Activated T-cell treated with anti-CD3 and anti-CD28 coated beads, Interleukin-2, amount 50 U/mL, for 24 hours (primary cell): ENCODE measurements around the gene ZFP36.
A peak's percentile ranks its signal among the peaks of the same experiment; 100 is the strongest.

Experiments
- DNase-seq: peaks from one replicate; pipeline ENCODE4 v3.0.0-alpha.2; 2020
- H3K27ac Mint-ChIP-seq: 2 replicates; pipeline ENCODE4 v1.8.0; 2020; ENCODE audit warnings: mild to moderate bottlenecking, mixed read lengths
- H3K27me3 Mint-ChIP-seq: 2 replicates; pipeline ENCODE4 v1.8.0; 2020; ENCODE audit warnings: mixed read lengths
- H3K36me3 Mint-ChIP-seq: 2 replicates; pipeline ENCODE4 v1.8.0; 2020; ENCODE audit warnings: low read depth, mixed read lengths
- H3K4me1 Mint-ChIP-seq: 2 replicates; pipeline ENCODE4 v1.8.0; 2020; ENCODE audit warnings: low read depth, mixed read lengths
- H3K4me3 Mint-ChIP-seq: 2 replicates; pipeline ENCODE4 v1.8.0; 2020; ENCODE audit warnings: mild to moderate bottlenecking, moderate library complexity, mixed read lengths
- H3K9me3 Mint-ChIP-seq: 2 replicates; pipeline ENCODE4 v1.8.0; 2020; ENCODE audit warnings: mixed read lengths

The ZFP36 gene

DNA sequence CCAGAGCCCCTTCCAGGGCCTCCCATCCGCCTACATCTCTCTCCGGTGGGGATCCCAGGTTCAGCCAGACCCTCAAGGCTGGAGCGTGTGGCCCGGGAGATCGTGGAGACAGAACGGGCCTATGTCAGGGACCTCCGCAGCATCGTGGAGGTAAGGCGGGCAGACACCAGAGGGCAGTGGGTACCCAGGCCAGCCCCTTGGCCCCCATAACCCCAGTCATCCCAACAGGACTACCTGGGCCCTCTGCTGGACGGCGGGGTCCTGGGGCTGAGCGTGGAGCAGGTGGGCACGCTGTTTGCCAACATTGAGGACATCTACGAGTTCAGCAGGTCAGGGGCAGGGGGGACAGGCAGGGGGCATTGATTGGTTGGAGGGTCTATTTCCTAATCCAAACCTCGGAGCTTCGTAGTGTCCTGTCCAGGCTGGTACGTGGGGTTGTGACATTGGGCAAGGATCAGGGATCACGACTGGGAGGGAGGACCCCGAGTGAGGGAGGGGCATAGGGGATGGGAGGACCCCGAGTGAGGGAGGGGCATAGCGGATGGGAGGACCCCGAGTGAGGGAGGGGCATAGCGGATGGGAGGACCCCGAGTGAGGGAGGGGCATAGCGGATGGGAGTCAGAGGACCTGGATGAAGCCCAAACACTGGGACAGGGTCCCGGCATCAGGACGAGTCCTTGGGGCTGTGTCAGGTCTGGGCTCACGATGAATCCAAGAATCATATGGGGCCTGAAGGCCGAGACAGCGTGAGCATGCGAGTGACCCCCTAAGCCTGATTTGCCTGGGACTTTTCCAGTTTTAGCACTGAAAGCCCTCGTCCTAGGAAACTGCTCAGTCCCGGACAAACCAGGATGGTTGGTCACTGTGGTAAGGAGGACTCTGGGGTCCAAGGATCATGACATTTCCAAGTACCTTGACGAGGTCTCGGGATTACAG is 8.7 kb downstream of the ZFP36 start:
- peaks cover 45% of the 10 kb centered on the region for H3K36me3 Mint-ChIP-seq
- peak overlapping the region; percentile 40 for H3K27ac Mint-ChIP-seq
- no peaks in the 10 kb centered on the region for H3K27me3 Mint-ChIP-seq
- no peaks in the 10 kb centered on the region for H3K9me3 Mint-ChIP-seq
- peaks cover 29% of the 10 kb centered on the region for H3K4me1 Mint-ChIP-seq
- no peak overlapping the region for H3K4me3 Mint-ChIP-seq
- DNase-seq: no peak

DNA sequence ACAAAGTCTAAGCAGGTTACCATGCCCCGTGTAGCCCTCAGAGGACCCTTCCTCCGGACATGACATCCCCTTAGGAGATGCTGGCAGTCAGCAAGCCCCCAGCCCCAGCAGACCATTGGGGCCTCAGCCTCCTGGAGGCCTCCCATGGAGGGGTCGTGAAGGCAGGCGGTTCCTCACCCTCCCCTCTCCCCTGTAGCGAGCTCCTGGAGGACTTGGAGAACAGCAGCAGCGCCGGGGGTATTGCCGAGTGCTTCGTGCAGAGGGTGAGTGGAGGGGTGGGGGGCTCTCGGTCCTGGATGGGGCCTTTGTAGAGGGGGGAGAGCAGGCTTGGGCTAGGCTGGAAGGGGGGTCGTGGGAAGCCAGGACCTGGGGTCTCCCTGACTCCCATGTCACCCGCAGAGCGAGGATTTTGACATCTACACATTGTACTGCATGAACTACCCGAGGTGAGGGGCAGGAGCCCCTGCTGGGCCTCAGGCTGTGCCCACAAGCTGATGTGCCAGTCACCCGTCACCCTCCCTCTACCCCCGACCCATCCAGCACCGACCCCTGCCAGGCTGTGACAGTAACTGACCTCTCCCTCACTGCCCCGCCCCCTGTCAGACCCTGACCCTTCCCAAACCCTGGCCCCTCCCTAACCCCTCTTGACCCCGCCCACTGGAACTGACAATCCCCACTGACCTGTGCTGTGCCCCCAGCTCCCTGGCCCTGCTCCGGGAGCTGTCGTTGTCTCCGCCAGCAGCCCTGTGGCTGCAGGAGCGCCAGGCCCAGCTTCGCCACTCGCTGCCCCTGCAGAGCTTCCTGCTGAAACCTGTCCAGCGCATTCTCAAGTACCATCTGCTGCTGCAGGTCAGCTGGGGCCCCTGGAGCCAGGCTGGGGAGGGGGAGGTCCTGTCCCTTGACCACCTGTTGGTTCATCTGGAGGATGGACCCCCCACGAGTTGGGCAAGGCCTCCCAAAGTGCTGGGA is 9.8 kb downstream of the ZFP36 start:
- Mint-ChIP-seq H3K27me3 (no peaks in the 10 kb centered on the region), H3K9me3 (no peaks in the 10 kb centered on the region), H3K4me1 (peaks cover 18% of the 10 kb centered on the region), H3K27ac (no peak overlapping the region), H3K36me3 (peaks cover 54% of the 10 kb centered on the region), H3K4me3 (no peak overlapping the region)
- no peak for DNase-seq

- H3K9me3 Mint-ChIP-seq: no peaks in the 10 kb centered on the region
- no peaks in the 10 kb centered on the region for H3K27me3 Mint-ChIP-seq
- no peak overlapping the region for H3K4me3 Mint-ChIP-seq
- H3K27ac Mint-ChIP-seq: peak overlapping the region; percentile 74
- H3K4me1 Mint-ChIP-seq: peaks cover 11% of the 10 kb centered on the region
- peaks cover 62% of the 10 kb centered on the region for H3K36me3 Mint-ChIP-seq
- no peak for DNase-seq
These were observed 11.0 kb downstream of the ZFP36 start for GRCh38 chr19:39417463-39418181.

DNA sequence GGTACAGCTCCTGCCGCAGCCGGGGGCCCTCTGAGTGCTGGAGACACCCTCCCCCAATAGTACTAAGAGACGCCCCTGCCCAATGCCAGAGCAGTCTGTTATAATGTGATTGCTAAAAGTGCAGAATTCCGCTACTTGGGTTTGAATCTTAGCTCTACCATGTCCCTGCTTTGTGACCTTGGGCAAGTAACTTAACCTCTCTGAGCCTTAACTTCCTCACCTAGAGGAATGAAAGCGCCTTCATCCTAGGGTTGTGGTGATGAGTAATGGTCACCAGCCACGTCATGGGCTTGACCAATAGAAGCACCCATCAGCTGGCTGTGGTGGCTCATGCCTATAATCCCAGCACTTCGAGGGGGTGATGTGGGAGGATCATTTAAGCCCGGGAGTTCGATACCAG is 12.4 kb downstream of the ZFP36 start:
- Mint-ChIP-seq H3K36me3 (peaks cover 65% of the 10 kb centered on the region), H3K4me3 (no peak overlapping the region), H3K27ac (no peak overlapping the region), H3K9me3 (no peaks in the 10 kb centered on the region), H3K27me3 (no peaks in the 10 kb centered on the region), H3K4me1 (peaks cover 7% of the 10 kb centered on the region)
- no peak for DNase-seq

DNA sequence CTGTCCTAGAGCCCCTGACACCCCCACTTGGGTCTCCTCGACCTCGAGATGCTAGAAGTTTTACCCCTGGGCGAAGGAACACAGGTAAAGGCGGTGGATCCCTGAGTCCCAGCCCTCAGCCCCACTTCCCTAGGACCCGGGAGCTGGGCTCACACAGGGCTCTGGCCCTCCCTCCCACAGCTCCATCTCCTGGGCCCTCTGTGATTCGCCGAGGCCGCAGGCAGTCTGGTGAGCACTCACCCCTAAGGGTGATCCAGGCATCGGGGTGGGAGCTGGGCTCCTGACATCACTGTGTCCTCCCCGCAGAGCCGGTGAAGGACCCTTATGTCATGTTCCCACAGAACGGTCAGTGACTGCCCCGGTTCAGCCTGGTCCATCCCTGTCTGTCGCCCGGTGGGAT is 14.1 kb downstream of the ZFP36 start:
- Mint-ChIP-seq H3K27me3 (no peaks in the 10 kb centered on the region), H3K36me3 (peaks cover 63% of the 10 kb centered on the region), H3K4me3 (no peak overlapping the region), H3K4me1 (no peaks in the 10 kb centered on the region), H3K9me3 (no peaks in the 10 kb centered on the region), H3K27ac (no peak overlapping the region)
- no peak for DNase-seq

DNA sequence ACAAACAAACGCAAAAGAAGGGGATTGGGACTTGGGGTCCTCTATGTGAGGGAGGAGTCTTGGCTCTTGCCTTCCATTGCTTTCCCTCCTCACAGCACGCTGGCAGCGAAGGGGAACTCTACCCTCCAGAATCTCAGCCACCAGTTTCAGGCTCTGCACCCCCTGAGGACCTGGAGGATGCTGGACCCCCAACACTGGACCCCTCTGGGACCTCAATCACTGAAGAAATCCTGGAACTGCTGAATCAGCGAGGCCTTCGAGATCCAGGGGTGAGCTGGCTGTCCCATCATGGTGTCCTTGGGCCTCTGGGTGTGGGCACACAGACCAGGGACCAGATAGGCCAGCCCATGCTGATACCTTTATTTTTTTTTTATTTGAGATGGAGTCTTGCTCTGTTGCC is 15.4 kb downstream of the ZFP36 start:
- no peak for DNase-seq
- Mint-ChIP-seq H3K9me3 (no peaks in the 10 kb centered on the region), H3K36me3 (peaks cover 61% of the 10 kb centered on the region), H3K4me3 (no peak overlapping the region), H3K4me1 (no peaks in the 10 kb centered on the region), H3K27me3 (no peaks in the 10 kb centered on the region), H3K27ac (no peak overlapping the region)

DNA sequence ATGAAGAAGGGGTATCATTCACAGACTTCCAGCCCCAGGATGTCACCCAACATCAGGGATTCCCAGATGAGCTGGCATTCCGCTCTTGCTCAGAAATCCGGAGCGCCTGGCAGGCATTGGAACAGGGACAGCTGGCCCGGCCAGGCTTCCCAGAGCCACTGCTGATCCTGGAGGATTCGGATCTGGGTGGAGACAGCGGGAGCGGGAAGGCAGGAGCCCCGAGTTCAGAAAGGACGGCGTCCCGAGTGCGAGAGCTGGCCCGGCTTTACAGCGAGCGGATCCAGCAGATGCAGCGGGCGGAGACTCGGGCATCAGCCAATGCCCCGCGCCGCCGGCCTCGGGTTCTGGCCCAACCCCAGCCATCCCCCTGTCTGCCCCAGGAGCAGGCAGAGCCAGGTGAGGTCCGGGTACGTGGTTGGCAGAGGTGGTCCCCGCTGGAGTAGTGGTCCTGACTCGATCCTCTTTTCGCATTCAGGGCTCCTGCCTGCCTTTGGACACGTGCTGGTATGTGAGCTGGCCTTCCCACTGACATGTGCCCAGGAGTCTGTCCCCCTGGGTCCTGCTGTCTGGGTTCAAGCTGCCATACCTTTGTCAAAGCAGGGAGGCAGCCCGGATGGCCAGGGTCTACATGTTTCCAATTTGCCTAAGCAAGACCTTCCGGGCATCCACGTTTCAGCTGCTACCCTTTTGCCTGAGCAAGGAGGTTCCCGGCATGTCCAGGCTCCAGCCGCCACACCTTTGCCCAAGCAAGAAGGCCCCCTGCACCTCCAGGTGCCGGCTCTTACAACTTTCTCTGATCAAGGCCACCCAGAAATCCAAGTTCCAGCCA is 16.8 kb downstream of the ZFP36 start:
- no peaks in the 10 kb centered on the region for H3K9me3 Mint-ChIP-seq
- peak overlapping the region; percentile 65 for H3K27ac Mint-ChIP-seq
- no peaks in the 10 kb centered on the region for H3K4me1 Mint-ChIP-seq
- DNase-seq: no peak
- H3K27me3 Mint-ChIP-seq: no peaks in the 10 kb centered on the region
- H3K36me3 Mint-ChIP-seq: peaks cover 50% of the 10 kb centered on the region
- no peak overlapping the region for H3K4me3 Mint-ChIP-seq

DNA sequence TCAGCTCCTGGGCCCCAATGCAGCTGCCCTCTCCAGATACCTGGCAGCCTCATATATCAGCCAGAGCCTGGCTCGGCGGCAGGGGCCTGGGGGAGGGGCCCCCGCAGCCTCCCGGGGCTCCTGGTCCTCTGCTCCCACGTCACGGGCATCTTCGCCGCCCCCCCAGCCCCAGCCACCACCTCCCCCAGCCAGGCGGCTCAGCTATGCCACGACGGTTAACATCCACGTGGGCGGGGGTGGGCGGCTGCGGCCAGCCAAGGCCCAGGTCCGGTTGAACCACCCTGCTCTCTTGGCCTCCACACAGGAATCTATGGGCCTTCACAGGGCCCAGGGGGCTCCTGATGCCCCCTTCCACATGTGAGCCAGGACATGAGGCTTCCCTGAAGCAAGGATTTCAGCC is 18.3 kb downstream of the ZFP36 start:
- no peak overlapping the region for H3K4me3 Mint-ChIP-seq
- H3K4me1 Mint-ChIP-seq: peaks cover 3% of the 10 kb centered on the region
- peaks cover 42% of the 10 kb centered on the region for H3K36me3 Mint-ChIP-seq
- H3K9me3 Mint-ChIP-seq: no peaks in the 10 kb centered on the region
- no peak for DNase-seq
- no peaks in the 10 kb centered on the region for H3K27me3 Mint-ChIP-seq
- no peak overlapping the region for H3K27ac Mint-ChIP-seq

DNA sequence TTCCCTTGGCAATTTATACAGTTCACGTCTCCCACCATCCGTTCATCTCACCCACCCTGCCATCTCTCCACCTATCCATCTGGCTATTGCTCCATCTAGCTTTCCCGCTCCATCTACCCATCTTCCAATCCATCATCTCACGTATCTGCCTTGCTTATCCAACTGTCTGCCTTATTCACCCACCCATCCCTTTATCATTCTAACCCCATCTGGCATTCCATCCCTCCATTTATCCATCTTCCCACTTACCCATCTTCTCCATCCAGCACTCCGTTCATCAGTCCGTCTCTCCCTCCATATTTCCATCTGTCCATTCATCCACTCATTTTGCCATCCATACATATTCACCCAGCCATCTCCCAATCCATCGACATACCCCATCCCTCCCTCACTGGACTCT is 19.1 kb downstream of the ZFP36 start:
- DNase-seq: no peak
- H3K36me3 Mint-ChIP-seq: peaks cover 40% of the 10 kb centered on the region
- H3K4me1 Mint-ChIP-seq: peaks cover 9% of the 10 kb centered on the region
- H3K27ac Mint-ChIP-seq: peak overlapping the region; percentile 8
- no peak overlapping the region for H3K4me3 Mint-ChIP-seq
- no peaks in the 10 kb centered on the region for H3K27me3 Mint-ChIP-seq
- no peaks in the 10 kb centered on the region for H3K9me3 Mint-ChIP-seq

GRCh38 chr19:39426170-39426569 is 19.5 kb downstream of the ZFP36 start:
- no peak for DNase-seq
- Mint-ChIP-seq H3K27me3 (no peaks in the 10 kb centered on the region), H3K4me1 (peaks cover 13% of the 10 kb centered on the region), H3K27ac (peak overlapping the region; percentile 1), H3K36me3 (peaks cover 41% of the 10 kb centered on the region), H3K9me3 (no peaks in the 10 kb centered on the region), H3K4me3 (no peak overlapping the region)

GRCh38 chr19:39427707-39428106 is 21.1 kb downstream of the ZFP36 start:
- Mint-ChIP-seq H3K36me3 (peaks cover 44% of the 10 kb centered on the region), H3K4me3 (no peak overlapping the region), H3K27me3 (no peaks in the 10 kb centered on the region), H3K27ac (no peak overlapping the region), H3K9me3 (no peaks in the 10 kb centered on the region), H3K4me1 (peaks cover 24% of the 10 kb centered on the region)
- DNase-seq: no peak

DNA sequence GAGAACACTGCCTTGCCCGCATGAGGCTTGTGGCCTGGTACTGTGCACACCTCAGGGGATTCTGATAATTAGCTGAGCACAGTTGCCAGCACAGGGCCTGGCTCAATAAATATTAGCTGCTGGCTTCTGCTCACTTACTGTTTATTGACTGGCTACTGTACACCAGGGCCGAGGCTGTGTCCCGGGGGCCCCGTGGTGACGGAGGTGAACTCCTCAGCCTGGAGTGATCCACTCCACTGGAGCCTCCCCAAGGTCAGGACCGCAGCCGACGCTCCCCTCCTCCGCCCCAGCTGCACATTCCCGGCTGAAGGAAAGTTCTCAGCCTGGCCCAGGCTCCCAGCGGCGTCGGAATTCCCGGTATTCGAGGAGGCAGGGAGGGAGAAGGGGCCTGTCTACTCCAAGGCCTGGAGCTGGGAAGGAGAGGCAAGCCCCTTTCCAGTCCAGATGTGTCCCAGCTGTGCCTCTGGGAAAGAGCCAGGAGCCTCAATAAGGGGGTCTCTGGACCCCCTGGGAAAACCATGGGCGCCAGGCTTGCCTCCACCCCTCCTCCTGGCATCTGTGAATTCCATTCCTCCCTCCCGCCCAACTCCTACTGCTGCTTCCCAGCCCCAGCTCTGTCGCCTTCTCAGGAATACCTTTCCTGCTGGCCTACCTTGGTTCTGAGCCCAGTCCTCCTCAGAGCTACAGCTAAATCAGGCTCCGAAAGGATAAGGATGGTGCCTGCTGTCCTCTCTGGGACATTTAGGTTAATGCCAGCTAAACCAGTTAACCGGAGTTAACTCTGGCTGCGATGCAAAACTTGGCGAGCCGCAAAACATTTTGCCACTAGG is 21.9 kb downstream of the ZFP36 start:
- Mint-ChIP-seq H3K27me3 (no peaks in the 10 kb centered on the region), H3K27ac (peak overlapping the region; percentile 47), H3K9me3 (no peaks in the 10 kb centered on the region), H3K4me1 (peaks cover 31% of the 10 kb centered on the region), H3K4me3 (no peak overlapping the region), H3K36me3 (peaks cover 46% of the 10 kb centered on the region)
- DNase-seq: no peak
